ENCODE measurements around the gene PTCRA.

DNA sequence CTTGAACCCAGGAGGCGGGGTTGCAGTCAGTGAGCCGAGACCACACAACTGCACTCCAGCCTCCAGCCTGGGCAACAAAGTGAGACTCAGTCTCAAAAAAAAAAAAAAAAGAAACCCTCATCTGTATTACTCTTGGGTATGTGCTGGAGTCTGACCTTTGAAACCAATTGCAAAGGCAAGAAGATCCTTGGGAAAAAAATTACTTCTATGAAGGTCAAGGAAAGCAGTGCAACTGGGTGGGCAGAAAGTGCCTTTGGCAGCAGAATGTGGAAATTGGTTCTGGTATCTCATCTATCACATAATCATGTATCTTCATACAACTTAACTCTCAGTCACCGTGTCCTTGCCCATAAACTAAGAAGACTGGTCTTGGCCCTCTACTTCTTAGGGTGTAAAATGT, 44.1 kb upstream of the PTCRA start:
- TF ChIP-seq POLR2A (IDR thresholded peaks at IDR 0.05), result no peak
- TF ChIP-seq, protein P1, sequence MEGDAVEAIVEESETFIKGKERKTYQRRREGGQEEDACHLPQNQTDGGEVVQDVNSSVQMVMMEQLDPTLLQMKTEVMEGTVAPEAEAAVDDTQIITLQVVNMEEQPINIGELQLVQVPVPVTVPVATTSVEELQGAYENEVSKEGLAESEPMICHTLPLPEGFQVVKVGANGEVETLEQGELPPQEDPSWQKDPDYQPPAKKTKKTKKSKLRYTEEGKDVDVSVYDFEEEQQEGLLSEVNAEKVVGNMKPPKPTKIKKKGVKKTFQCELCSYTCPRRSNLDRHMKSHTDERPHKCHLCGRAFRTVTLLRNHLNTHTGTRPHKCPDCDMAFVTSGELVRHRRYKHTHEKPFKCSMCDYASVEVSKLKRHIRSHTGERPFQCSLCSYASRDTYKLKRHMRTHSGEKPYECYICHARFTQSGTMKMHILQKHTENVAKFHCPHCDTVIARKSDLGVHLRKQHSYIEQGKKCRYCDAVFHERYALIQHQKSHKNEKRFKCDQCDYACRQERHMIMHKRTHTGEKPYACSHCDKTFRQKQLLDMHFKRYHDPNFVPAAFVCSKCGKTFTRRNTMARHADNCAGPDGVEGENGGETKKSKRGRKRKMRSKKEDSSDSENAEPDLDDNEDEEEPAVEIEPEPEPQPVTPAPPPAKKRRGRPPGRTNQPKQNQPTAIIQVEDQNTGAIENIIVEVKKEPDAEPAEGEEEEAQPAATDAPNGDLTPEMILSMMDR (IDR thresholded peaks at IDR 0.05), result no peak

All from body of pancreas (tissue), 4 donors.